ENCODE measurements around the gene RPL10.

DNA sequence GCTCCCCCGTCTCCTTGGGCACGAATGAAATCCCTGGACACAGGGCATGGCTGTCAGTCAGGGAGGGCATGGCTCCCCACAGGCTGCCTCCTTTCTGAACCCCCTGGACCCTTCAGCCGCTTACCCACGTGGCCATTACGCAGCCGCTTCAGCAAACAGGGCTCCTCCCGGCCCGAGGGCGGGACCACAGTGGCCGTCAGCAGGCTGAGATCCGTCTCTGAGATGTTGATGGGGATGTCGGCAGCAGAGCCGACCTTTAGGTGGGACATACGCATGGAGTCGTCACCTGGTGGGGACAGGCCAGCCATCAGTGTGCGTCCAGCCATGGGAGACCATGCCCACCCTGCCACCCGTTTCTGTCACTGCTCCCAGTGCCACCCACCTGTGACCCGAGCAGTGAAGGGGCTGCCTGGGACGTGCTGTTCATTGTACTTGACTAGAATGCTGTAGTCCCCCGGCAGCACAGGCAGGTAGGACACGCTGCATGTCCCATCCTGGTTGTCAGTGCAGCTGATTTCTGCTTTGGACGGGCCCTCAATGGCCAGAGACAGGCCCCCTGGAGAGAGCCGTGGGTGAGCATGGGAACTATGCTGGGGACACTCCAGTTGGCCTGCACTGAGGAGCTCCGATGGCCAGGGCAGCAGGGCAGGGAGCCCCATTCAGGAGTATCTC is 44.9 kb upstream of the RPL10 start:
- no peak for TF ChIP-seq CREB1 (IDR thresholded peaks at IDR 0.05; ENCODE audit: low read depth)
- TF ChIP-seq, protein P1, sequence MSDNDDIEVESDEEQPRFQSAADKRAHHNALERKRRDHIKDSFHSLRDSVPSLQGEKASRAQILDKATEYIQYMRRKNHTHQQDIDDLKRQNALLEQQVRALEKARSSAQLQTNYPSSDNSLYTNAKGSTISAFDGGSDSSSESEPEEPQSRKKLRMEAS (IDR thresholded peaks at IDR 0.05), result no peak
- no peak for TF ChIP-seq FOXM1 (IDR thresholded peaks at IDR 0.05; ENCODE audit: borderline replicate concordance, low read depth)
- no peak for TF ChIP-seq RAD21 (IDR thresholded peaks at IDR 0.05; ENCODE audit: low read depth)
- TF ChIP-seq, protein P2, sequence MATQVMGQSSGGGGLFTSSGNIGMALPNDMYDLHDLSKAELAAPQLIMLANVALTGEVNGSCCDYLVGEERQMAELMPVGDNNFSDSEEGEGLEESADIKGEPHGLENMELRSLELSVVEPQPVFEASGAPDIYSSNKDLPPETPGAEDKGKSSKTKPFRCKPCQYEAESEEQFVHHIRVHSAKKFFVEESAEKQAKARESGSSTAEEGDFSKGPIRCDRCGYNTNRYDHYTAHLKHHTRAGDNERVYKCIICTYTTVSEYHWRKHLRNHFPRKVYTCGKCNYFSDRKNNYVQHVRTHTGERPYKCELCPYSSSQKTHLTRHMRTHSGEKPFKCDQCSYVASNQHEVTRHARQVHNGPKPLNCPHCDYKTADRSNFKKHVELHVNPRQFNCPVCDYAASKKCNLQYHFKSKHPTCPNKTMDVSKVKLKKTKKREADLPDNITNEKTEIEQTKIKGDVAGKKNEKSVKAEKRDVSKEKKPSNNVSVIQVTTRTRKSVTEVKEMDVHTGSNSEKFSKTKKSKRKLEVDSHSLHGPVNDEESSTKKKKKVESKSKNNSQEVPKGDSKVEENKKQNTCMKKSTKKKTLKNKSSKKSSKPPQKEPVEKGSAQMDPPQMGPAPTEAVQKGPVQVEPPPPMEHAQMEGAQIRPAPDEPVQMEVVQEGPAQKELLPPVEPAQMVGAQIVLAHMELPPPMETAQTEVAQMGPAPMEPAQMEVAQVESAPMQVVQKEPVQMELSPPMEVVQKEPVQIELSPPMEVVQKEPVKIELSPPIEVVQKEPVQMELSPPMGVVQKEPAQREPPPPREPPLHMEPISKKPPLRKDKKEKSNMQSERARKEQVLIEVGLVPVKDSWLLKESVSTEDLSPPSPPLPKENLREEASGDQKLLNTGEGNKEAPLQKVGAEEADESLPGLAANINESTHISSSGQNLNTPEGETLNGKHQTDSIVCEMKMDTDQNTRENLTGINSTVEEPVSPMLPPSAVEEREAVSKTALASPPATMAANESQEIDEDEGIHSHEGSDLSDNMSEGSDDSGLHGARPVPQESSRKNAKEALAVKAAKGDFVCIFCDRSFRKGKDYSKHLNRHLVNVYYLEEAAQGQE (IDR thresholded peaks at IDR 0.05; ENCODE audit: low read depth), result no peak
- no peak for TF ChIP-seq EP300 (IDR thresholded peaks at IDR 0.05; ENCODE audit: borderline replicate concordance)
- no peak for TF ChIP-seq NFIC (IDR thresholded peaks at IDR 0.05)
- TF ChIP-seq TAF1 (IDR thresholded peaks at IDR 0.05; ENCODE audit: low read depth), result no peak
- no peak for TF ChIP-seq YY1 (IDR thresholded peaks at IDR 0.05; ENCODE audit: low read depth)
- TF ChIP-seq EGR1 (IDR thresholded peaks at IDR 0.05), result no peak
- no peak for TF ChIP-seq TCF12 (IDR thresholded peaks at IDR 0.05; ENCODE audit: low read depth)
- no peak for TF ChIP-seq USF1 (IDR thresholded peaks at IDR 0.05)
- no peak for TF ChIP-seq CEBPB (IDR thresholded peaks at IDR 0.05)
- no peak for TF ChIP-seq ZBTB7A (IDR thresholded peaks at IDR 0.05; ENCODE audit: low read depth)
